Stimulated activated CD4-positive, alpha-beta T cell treated with anti-CD3 and anti-CD28 coated beads, Interleukin-1b, Interleukin-23, amount 100 ng/mL, for 4 hours (primary cell): ENCODE data around the gene HPSE2.
"Not testable (repeated sequence)": the region's sequence is repeated elsewhere in the genome, so short reads cannot be mapped to it uniquely, and the experiment has no call there.

ENCODE experiments used
- DNase-seq, 2 donors: peaks; one replicate each; pipeline ENCODE4 v3.0.0-alpha.2; 2020; ENCODE audit warnings: low read depth in 2 of 2

Gene HPSE2

DNA sequence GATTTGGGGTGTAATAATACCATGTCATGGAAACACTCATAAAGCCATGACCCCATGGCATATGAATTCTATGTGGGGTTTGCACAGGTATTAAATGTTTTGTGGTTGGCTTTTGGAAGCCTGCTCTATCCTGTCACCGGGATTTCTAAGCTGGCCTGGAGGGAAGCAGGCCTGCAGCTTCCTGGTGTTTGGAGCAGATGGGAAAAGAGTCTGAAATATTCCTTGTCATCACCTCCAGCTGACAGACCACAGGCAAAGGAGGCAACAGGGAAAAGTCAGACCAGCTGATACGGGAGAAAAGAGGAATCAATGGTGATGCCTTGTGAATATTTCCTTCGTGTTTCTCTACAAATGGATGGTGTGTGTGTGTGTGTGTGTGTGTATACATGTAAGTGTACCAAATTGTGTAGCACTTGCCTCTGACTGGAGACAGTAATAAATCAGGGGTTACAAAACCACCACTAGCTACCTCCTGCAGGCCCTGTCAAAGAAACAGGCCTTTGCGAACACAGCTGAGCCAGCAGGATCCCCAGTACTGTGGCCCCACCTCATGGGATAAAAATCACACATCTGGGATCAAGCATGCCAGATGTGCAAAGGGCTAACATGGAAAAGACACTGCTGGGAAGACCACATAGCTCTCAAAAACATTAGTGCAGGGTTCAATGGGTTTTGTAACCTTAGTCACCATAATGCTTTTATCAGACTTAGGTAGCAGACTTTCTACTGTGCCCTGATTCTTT, 668.1 kb downstream of the HPSE2 start:
- DNase-seq: no peak

DNA sequence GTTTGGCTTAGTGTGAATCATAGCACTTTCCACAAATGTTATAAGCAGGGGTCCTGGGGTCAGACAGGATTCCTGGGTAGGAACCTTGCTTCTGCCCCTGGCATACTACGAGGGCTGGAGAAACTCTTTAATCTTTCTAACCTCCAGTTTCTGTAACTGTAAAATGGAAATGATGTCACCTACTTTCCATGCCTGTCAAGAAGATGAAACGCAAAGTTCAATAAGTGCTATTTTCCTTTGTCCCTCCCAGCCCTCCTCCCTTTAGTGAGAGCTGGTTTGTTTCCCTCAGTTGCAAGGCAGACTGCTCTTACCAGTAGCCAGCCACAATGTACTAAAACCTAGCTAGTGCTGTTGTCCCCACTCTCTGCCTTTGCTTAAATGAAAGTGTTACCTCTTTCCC, 671.8 kb downstream of the HPSE2 start:
- DNase-seq: no peak

DNA sequence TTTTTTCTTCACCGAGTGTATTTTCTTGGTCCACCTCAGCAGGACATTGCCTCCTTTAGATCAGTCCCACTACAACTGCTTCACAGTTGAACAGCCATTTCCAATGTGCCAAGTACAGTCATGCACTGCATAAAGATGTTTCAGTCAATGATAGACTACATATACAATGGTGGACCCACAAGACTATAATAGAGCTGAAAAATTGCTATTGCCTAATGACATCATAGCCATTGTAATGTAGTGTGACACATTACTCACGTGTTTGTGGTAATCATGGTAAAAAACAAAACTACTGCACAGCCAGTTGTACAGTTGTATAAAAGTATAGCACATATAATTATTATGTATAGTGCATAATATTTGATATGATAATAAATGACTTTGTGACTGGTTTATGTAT, 675.1 kb downstream of the HPSE2 start:
- DNase-seq: no peak

DNA sequence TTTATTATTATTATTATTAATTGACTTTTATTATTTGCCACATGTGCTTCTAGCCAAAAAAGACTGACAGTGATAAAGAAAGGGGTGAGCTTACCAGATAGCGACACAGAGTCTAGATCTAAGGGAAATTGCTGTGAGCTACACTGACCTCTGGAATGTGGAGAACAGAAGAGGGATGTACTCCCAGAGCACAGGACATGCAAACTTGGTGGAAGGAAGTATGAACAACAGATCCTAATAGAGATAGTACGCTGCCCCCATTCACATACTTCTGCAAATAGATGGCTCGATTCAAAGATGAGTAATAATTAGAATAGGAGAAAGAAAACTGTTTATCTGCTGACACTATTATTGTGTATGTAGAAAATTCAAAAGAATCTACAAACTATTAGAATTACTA, 679.6 kb downstream of the HPSE2 start:
- DNase-seq: no peak

DNA sequence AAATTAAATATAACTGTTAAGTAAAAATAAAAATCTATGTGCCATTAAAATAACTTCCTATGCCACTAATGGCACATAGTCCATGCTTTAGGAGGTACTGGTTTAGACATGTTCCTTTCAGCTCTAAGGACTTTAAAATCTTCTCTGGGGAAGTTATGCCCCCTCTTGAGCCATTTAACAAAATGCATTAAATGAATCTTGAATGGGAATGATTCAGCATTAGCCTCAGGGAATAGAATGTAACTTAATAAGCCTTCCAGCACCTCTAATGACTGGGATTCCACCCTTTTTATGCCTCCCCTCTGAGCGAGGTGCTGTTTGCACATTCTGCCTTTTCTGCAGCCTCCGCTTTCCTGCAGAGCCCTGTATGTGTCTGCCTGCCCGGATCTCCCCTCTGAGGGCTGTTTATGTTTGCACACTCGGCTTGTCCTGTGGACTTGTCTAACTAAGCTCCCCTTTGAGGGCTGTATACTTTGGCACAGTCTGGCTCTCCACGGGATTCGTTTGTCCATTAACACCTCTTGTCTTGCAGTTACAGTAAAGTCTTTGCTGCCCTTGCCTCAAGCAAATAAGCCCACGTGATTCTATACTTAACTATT, 680.5 kb downstream of the HPSE2 start:
- DNase-seq: no peak

DNA sequence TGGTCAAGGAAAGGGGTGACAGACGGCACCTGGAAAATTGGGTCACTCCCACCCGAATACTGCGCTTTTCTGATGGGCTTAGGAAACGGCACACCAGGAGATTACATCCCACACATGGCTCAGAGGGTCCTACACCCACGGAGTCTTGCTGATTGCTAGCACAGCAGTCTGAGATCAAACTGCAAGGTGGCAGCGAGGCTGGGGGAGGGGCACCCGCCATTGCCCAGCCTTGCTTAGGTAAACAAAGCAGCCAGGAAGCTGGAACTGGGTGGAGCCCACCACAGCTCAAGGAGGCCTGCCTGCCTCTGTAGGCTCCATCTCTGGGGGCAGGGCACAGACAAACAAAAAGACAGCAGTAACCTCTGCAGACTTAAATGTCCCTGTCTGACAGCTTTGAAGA, 694.1 kb downstream of the HPSE2 start:
- not testable (repeated sequence) for DNase-seq

DNA sequence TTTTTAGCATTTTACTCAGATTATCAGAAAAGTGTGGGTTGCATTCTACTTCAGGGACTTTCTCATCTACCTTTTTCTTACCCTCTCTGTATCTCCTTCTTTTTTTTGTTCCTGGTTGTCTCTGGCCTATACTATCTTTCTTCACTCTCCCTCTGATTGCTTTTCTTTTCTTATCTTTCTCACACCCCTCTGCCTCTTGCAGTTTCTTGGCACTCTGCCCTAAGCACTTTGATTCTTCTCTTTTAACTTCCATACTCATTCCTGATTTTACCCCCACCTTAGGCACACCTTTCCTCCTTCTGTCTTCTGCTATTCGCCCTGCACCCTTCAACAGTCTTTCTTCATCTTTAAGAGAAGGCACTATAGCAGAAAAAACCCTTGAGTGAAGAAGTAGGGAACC, 696.1 kb downstream of the HPSE2 start:
- DNase-seq: no peak

DNA sequence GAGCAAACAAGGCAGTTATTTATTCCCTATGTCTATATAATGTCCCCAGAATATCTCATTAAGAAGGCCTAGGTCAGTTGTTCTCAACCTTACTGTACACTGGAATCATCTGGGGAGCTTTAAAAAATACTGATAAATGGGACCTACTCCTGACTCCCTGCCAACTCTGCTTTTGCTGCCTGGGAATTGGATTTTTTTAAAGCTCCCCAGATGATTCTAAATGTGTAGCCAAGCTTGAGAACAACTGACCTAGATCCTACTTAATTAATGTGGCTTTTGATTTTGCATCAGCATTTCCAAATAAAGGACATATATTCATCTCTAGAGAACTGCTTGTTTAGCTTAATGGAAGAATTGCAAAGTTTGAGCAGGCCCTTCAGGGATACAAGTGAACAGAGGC, 697.2 kb downstream of the HPSE2 start:
- no peak for DNase-seq

DNA sequence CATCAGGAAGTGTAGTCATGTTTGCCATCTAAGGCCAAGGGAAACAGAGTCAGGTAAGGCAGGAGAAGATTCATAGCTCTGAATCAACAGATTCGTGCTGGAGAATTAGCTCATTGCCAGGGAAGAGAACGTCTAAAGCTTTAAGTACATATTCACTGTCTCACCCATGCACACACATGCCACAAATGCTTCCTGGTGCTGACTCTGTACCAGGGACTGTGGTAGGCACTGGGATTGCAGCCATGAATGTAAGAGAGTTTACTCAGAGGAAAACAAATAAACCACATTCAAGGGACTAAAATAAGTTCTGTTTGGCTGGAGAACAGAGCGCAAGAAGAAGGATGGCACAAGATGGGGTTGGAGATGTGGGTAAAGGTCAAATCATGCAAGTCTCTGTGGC, 699.1 kb downstream of the HPSE2 start:
- no peak for DNase-seq

DNA sequence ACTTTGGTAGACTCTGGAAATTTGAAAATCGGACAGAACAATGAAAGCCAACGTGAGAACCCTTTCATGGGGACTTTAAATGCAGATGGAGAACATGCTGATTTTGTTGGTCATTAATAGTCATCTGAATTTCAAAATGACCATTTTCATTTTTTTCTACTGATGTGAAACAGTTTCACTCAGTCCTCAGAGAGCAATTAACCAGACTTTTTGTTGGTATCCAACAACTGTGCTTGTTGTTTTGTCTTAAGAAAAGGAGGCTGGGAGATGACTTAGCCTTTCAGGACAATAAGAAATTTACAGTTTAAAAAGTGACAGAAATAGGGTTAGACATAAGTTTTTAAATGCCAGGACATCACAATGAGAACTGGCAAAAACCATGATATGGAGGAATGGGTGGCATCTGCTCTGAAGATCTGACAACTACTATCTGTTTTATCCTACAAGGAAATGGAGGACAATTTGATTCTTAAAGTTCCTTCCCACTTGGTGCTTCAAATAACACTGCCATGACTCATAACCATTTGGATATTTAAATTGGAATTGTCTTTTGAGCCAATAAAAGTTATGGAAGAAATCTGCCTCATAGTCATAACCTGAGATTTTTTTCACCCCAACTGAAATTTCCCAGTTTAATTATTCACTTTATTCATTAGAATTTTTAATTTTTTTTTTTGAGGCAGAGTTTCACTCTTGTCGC, 701.8 kb downstream of the HPSE2 start:
- no peak for DNase-seq

DNA sequence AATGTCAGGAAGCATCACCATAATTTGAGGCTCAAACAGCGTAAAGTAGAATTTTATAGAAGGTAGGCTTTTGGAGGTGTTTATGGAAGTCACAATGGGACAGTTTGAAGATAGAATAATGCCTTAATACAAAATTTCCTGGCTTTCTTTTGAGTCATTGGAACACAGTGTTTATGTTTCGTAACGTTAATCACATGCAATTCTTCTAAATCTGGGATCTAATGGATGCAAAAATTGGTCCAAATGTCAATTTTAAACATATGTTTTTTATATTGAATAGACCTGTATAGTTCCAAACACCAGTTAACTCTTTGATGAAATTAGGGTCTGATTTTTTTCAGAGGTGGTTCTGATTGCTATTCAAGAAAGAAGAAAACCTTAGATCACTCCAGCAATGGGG, 702.4 kb downstream of the HPSE2 start:
- no peak for DNase-seq

DNA sequence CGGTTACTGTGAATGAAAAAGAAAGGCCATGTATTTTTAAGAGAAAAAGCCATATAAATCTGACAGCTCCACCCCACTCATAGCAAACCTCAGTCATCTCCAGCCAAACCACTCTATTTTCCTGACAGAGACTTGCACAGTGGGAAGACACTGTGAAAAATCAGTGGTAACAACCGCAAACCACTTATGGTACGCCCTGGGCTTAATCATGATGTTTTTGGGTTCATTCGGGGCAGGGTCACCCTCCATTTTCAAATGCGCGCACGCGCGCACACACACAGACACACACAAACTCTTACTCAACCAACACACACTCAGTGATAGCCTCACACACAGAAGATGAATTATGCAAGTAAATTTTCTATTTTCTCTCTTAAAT, 706.9 kb downstream of the HPSE2 start:
- no peak for DNase-seq

DNA sequence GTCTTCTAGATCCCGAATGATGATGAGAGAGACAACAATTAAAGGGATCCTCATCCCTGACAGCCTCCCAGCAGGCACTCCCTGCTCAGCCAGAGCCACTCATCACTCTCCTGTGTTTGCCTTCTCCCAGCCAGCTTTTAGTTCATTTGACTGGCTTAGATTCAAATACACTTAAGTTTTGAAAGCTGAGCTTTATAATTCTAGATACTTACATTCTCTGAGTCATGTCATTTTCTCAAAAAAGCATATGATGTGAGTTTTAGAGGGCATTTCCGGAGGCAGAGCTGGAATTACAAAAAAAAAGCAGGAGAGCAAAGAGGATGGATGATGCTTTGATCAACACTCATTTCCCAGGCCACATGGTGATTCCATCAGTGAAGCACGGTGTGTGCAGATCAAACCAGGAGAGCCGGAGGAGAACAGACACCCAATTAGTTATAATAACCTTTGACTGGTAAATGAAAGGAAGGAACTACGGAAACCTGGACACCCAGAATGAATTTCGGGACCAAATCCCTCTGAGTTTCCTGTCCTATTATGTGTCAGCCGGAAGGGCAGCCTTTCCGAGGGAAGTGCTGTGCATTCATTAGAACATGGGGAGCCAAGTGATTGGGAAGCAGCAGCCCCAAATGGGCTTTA, 707.4 kb downstream of the HPSE2 start:
- no peak for DNase-seq

DNA sequence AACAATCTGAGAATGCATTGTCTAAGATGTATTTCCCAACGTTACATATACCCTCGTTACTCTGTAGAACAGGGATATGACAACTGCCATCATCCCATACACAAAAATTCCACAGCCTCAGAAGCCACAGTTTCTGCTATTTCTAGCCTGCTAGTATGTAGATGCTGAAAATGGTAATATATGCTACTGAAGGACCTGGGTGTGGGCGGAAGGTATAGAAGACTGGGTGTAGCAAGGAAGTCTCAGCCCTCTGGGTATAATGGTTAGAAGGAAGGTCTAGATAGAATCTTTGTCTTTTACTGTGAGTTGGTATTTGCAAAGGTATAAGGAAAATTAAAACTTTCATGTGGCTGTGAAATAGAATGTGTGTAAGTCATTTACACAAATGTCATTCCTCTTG, 709.7 kb downstream of the HPSE2 start:
- DNase-seq: no peak

DNA sequence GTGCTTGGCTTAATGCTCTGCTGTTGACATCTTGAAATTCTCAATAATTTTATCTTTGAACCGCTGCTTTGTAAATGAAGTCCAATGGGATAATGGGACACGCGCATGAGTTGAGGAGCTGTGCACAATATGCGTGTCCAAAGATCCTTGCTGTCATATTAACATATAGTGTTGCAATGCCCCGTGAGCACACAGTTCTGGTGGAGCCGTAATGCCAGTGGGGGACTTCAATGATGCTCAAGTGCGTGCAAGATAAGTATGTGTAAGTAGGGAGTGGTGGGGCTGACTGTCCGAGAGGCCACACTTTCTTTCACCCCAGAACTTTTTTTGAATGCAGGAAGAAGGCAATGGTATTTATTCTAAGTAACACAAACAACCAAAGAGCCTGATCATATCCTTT, 711.5 kb downstream of the HPSE2 start:
- DNase-seq: no peak

DNA sequence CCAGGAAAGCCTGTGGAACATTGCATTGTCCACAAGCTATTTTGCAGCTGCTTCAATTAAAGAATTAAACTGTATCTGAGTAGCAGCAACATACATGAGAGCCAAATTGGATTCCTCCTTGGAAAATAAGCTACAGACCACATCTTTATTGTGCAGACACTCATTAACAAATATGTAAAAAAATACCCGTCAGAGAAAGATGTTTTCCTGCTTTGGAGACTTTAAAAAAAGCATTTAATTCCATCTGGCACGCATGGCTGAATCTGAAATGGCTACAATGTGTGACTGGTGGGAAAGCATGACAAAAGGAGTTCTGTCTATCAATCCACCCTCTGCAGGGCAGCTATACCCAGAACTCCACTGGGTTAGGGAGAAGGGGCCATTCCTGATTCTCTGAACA, 715.8 kb downstream of the HPSE2 start:
- no peak for DNase-seq

DNA sequence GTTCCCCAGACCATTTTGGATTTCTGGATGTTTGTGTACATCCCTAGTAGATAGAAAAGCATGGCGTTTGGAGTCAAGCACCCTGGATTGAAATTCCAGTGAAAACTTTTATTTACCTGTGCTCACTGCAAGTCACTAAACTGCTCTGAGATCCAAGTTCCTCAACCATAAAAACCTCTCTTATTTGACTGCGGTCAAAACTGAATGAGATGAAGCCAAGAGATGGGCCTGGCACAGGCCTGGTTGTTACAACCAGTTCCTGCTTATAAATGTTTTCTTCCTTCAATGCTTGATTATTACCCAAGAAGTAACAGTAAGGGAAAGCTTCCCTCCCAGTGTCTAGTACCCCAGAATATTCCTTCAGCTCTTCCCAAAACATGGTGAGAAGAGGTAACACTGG, 718.0 kb downstream of the HPSE2 start:
- no peak for DNase-seq

DNA sequence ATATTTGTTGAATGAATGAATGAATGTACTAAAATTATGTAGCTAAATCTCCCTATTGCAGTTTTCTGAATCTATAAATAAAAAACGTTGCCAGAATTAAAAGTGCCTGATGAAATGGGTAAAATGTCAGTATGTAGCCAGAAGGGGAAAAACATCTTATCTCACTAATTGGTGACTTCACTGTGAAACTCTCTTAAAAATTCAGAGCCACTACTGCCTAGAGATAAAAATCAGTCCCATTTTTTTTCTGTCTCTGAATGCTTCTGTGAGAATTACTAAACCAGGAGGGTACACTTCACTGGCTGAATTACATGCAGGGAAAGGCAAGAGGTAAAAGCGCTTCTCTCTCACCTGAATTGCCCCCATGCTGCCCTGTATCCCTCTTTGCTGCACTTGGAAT, 719.3 kb downstream of the HPSE2 start:
- no peak for DNase-seq

DNA sequence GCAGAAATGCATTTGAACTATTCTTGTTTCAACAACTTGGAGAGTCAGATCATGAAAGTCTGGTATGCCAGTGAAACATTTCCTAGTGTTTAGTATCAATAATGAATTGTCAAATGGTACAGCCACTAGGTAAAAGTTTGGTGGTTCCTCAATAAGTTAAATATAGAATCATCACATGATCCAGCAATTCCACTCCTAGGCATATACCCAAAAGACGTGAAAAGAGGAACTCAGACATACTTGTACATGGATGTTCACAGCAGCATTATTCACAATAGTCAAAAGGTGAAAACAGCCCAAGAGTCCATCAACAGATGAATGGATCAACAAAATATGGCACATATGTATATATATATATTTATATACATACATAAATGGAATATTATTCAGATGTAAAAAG, 721.9 kb downstream of the HPSE2 start:
- DNase-seq: no peak

DNA sequence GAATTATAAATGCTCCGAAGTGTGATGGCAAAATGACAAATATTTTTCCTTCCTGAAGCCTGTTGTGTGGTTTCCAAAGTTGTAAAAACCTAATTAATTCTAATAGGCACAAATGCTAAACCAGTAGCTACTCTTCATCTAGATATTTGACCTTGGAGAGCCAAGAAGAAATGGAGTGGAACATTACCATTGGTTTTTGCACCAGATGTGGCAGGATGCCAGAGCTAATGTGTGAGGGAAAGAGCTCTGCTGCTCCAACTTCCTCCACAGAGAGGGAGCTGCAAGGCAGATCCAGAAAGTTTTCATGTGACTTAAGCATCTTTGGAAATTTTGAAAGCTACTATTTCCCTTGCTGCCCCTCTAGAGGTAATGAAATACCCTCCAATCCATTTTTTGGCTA, 723.8 kb downstream of the HPSE2 start:
- DNase-seq: no peak

DNA sequence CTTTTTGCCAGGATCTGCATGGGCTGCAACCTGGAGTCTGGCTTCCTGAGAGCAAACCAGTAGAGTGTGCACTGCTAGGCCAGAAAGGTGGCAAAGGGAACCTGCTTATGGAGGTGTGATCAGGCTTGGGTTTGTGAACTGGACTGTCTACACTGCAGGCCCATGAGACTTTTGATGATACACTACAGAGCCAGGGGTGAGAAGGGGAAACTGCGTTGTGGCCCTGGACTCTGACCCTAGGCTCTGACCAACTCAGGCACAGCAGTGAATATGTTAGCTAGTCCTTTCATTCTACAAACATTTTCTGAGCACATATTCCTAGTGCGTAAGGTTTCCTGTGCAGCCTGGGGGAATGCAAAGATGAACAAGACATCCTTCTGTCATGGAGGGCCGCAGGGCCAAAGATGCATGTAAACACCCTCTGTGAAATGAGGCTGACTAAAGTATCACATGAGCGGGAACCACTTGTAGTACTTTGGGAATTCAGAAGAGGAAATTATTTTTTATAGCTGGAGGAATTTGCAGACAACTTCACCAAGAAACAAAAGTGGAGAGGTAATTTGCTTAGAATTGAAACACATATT, 725.1 kb downstream of the HPSE2 start:
- DNase-seq: no peak

DNA sequence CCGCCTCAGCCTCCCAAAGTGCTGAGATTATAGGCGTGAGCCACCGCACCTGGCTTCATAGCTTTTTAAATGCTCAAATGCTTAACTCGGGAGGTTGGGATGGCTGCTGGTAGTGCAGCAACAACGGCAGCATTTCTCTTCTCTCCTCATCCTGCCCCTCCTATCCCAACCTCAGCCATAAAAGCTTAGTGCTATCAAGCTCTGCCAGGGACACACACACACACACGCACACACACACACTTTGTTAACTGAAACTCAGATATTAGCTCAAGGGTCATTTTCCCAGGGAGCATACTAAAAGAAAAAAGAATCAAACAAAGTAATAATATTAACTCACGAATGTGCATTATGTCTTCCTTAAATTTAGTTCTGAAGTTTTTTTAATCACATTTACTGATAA, 725.9 kb downstream of the HPSE2 start:
- DNase-seq: no peak

DNA sequence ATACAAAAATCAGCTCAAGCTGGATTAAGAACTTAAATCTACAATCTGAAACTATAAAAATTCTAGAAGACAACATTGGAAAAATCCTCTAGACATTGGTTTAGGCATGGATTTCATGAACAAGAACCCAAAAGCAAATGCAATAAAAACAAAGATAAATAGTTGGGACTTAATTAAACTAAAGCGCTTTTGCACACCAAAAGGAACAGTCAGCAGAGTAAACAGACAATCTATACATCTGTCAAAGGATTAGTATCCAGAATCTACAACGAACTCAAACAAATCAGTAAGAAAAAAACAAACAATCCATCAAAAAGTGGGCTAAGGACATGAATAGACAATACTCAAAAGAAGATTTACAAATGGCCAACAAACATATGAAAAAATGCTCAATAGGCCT, 733.1 kb downstream of the HPSE2 start:
- DNase-seq: not testable (repeated sequence)
